ENCODE measurements around the gene NFIB. TPM values are rescaled to one million over a fixed set of nuclear protein-coding genes. Genes with fewer than 3 reads are reported as not detected.

NFIB gene
- total and polyA plus RNA-seq, 10 of the 15 experiments (the other 5 are each of a cell fraction or from before 2014, with no cell fraction given): under 0.01 to 0.19 (median 0.05) TPM; not detected in 3

DNA sequence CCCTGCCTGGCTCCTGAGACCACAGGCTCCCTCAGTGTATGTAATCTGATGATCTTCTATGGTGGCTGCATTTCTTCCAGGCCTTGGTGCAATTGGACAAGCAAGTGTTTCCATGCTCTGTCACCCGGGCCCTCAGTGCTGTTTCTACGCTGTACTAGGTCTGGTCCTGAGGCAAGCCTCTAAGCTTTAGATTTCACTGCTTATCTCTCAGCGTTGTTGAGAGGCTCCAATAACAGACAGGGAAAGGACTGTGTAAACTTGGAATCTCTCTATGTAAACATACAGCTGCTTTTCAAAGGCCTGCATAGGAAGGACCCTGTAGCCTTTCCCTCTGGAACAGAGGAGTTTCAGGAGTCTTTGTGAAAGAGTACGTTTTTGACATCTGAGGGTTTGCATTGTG is 38.6 kb upstream of the NFIB start (continued):
- TF ChIP-seq RBBP5 (conservative IDR thresholded peaks at IDR 0.05) (no peak), NFYA (IDR thresholded peaks at IDR 0.05; ENCODE audit: borderline replicate concordance, low read depth, low read length) (no peak), SIX5 (IDR thresholded peaks at IDR 0.05; ENCODE audit: low read depth, low read length, severe bottlenecking) (no peak), IRF4 (IDR thresholded peaks at IDR 0.05; ENCODE audit: low read depth, low read length) (no peak), YY1 (IDR thresholded peaks at IDR 0.05; ENCODE audit: low read depth, low read length) (no peak)

DNA sequence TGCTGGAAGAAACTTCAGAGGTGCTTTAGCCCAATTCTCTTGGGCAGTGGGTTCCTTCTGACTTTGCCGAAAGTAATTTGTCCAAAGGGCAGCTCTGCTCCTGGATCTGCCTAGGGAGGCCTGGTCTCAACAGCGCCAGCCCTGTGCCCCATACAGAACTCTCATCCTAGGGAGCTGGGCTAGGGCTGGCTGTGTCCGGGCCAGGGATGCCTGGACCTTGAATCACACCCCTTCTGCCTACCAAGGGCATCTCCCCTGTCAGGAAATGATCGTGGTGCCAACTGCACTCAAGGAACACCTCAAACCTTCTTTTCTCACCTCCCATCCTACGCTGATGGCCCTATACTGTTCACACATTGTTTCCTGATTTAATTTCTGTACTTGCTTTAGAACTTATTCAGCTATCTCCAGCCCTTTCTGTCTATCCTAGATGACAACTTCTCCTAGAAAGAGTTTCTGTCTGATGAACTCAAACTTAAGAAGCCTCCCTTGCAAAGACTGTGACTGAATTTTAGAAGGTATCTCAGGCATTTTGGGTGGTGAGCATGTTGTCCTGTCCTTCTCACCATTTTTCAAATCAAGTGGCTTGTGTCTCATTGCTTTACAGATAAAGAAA is 37.4 kb upstream of the NFIB start:
- ChIA-PET CTCF (interaction anchor here (0.5 to 6.2 kb wide), 3 partner anchors 26 to 923 kb away, joined by 3 to 97 read pairs (median 3); no protein-coding TSS in a partner anchor), POLR2A (no interaction called here), RAD21 (ENCODE audit: unreplicated experiment) (interaction anchor here (1.0 to 1.2 kb wide), 2 partner anchors 285 to 924 kb away, joined by 3 read pairs; no protein-coding TSS in a partner anchor), SMC1A (ENCODE audit: uncharacterized antibody, unreplicated experiment) (interaction anchor here (4.8 kb wide), 1 partner anchor 922 kb away, joined by 45 read pairs; no protein-coding TSS in a partner anchor)
- intact Hi-C loops (cut with micrococcal nuclease; ENCODE audit: unreplicated experiment) (loop anchor here (5.0 to 10.0 kb wide), 2 partner anchors 57 to 999 kb away; no protein-coding TSS in a partner anchor), in situ Hi-C loops (cut with MboI) (loop anchor here (5.0 kb wide), 1 partner anchor 929 kb away; no protein-coding TSS in a partner anchor)
- BruUV-seq (replicated peaks): no TSS peak
- Histone ChIP-seq H3K79me2 (ENCODE audit: control insufficient read depth, insufficient read depth, low read length) (no peaks in the 10 kb centered on the region), H3K36me3 (ENCODE audit: control insufficient read depth in 2 of 2, insufficient read depth in 2 of 2, low read length in 1 of 2) (no peaks in the 10 kb centered on the region), H3K4me1 (ENCODE audit: control insufficient read depth, insufficient read depth, low read length) (no peaks in the 10 kb centered on the region), H3K4me2 (ENCODE audit: control insufficient read depth, insufficient read depth) (no peak overlapping the region), H4K20me1 (ENCODE audit: control insufficient read depth, insufficient read depth) (no peaks in the 10 kb centered on the region), H3K27me3 (replicated peaks in 1 of 2; ENCODE audit: control insufficient read depth in 2 of 2, insufficient read depth in 2 of 2, low read length in 1 of 2) (peaks cover 19 to 28% of the 10 kb centered on the region in 2 experiments), H3K4me3 (no peak overlapping the region), H2AFZ (ENCODE audit: control insufficient read depth, low read depth, low read length) (no peak overlapping the region), H3K9me3 (replicated peaks; ENCODE audit: control insufficient read depth, insufficient read depth, low read length) (no peaks in the 10 kb centered on the region; the same call in 2 of the 3 replicates), H3K27ac (ENCODE audit: control insufficient read depth, insufficient read depth) (no peak overlapping the region), H3K9ac (ENCODE audit: control insufficient read depth, insufficient read depth, low read length) (no peak overlapping the region)
- TF ChIP-seq, protein P1, sequence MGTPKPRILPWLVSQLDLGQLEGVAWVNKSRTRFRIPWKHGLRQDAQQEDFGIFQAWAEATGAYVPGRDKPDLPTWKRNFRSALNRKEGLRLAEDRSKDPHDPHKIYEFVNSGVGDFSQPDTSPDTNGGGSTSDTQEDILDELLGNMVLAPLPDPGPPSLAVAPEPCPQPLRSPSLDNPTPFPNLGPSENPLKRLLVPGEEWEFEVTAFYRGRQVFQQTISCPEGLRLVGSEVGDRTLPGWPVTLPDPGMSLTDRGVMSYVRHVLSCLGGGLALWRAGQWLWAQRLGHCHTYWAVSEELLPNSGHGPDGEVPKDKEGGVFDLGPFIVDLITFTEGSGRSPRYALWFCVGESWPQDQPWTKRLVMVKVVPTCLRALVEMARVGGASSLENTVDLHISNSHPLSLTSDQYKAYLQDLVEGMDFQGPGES (IDR thresholded peaks at IDR 0.05): no peak
- no peak for TF ChIP-seq HDGF (IDR thresholded peaks at IDR 0.05)
- DNase-seq (ENCODE audit: low read depth, low spot score) (no peak), ATAC-seq (no peak), FAIRE-seq (no peak)
- WGBS (ENCODE audit: insufficient coverage, insufficient replicate concordance, low lambda C conversion rate, missing lambda C conversion rate): 22% methylated on average over 5 of the region's 5 CpGs

Measured in GM12878 (cell line).